ENCODE measurements around the gene TNFRSF18.

Gene TNFRSF18

DNA sequence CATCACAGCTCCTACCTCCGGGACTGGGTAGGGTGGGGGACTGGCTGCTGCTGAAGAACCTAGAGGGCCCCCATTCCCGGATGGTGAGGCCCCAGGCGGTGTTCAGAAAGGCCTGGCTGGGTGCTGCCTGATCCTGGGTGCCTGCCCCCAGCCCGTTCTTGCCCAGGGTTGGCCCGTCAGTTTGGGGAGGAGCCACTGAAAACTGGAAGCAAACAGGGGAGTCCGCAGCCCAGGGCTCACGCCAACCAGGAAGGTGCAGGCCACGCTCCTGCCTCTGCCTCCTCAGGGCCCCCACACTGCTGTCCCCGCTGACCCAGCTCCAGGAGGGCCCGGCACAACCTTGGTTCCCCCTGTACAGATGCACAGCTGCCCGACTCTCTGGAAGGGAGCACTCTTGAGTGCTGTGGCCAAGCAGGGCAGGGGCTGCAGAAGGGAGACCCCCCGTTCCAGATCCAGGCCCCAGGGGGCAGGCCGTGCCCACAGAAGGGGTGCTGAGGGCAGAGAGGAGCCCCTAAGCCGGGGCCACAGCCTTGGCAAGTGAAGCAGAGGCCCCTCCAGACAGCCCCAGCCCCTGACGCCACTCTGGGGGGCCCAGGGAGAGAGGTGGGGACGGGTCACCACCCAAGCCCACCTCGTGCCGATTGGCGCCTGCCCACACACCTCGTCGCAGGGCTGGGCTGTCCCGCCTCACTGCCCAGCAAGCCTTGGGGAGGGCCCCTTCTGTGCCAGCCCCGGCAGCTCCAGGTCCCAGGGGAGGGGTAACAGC is 34.6 kb upstream of the TNFRSF18 start:
- DNase-seq (ENCODE audit: low read depth, low spot score): no peak

DNA sequence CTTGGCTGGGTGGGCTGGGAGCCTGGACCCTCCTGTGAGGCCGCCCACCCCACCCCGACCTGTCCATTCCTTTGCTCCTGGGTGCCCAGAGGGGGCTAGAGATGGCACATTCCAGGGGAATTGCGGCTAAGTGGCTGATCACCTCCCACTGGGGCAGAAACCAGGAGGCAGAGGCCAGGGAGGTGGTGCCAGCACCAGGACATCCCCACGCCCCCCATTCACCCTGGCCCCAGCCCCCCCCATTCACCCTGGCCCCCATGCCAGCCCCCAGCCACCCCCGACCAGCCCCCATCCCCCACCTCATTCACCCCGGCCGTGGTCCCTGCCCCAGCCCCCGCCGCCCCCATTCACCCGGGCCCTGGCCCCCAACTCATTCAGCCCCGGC is 33.9 kb upstream of the TNFRSF18 start:
- no peak for DNase-seq (ENCODE audit: low read depth, low spot score)

DNA sequence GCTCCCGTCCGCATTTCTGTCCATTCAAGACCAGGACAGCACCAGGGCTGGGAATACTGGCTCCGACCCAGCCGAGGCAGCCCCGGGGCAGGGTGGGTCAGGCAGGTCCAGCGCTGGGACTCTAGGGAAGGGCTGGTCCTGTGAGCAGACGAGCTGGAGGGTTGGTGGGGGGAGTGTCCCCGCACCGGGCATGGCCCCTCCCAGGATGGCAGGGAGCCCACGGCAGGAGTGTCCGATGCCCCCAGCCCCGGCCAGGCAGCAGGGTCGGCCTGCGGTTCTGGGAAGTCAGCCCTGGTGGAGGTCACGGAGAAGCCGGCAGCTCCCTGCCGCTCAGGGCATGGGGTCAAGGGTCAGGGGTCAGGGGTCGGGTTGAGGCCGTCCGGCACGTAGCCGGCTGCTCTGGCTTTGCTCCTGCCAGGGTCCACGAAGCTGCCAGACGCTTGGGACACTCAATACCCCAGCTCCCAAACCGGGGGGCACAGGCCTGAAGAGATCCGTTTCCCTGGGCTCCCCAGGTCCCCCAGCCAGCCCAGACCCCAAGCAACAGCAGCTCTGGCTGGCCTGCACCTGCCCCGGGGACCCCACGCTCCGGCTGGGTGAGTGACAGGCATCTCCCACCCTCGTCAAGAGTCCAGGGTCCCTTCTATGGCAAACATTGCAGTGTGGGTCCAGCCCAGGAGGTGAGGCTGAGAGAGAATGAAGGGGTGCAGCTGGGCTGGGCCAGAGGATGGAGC is 33.4 kb upstream of the TNFRSF18 start:
- DNase-seq (ENCODE audit: low read depth, low spot score): no peak

DNA sequence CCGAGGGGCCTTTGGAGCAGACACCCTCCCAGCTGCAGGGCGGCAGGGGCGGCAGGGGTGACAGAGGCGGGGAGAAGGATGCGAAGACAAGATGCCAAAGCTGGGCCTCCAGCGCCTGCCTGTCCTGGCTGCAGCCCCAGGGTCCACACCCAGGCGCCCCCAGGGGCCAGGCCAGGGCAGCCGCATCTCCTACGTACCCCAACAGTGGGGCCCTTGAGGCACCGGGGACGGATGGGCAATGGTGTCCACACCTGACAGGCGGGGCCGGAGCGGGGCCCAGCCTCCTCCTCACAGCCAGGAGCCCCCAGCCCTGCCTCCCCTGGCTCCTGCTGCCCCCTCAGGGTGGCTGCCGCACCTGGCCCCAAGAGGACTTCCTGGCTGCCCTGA is 32.8 kb upstream of the TNFRSF18 start:
- DNase-seq (ENCODE audit: low read depth, low spot score): no peak

DNA sequence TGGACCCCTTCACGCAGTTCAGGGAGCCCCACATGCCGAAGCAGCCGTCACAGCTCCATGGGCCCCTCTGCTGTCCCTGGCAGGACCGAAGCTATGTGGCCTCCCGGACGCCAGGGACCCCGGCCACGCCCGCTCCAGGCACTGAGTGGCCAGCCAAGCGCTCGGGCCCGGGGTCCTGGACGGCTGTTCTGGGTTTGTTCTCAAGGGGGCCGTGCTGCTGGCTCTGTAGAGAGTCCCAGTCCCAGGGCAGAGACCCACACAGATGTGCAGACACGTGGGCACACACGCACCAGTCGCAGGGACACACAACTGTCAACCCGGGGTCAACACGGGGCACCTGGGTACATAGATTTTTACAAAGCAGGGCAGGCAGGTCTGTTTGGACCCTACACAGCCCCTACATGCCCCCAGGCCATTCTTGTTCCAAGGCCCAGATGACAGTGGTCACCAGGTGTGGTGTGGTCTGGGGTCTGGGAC is 32.3 kb upstream of the TNFRSF18 start:
- DNase-seq (ENCODE audit: low read depth, low spot score): no peak

DNA sequence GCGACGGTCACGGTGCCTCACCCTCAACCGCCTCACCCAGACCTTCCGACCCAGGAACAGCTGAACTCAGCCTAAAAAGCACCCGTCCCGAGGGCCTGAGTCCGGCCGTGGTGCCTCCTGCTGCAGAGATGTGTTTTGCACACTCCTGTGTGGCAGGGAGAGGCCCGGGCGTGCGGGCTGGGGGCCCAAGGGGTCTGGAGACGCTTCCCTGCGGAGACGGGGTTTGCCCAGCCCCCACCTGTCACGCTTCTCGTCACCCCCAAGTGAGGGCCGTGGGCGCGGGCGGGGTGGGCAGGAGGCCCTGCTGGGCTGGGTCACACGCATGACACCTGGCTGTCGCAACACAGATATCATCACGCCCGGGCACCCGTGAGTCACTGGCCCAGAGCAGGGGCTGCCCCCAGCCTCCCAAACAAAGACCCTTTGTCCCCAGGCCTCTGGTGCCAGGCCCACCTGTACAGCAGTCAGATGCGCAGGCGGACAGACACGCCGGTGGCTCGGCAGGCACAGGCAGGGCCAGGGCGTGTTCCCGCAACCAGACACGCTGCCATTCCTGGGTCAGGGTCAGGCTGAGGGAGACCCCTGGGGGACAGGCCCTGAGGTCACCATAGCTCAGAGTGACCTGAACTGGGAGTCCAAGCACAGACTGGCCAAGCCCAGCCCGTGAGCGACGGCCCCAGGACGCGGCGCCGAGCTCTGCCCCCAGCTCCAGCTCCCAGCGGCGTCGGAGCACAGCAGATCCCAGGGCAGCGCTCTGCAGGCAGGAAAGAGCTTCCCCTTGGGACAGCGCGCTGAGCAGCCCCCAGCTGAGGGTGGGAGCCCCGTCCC is 31.7 kb upstream of the TNFRSF18 start:
- DNase-seq (ENCODE audit: low read depth, low spot score): no peak

DNA sequence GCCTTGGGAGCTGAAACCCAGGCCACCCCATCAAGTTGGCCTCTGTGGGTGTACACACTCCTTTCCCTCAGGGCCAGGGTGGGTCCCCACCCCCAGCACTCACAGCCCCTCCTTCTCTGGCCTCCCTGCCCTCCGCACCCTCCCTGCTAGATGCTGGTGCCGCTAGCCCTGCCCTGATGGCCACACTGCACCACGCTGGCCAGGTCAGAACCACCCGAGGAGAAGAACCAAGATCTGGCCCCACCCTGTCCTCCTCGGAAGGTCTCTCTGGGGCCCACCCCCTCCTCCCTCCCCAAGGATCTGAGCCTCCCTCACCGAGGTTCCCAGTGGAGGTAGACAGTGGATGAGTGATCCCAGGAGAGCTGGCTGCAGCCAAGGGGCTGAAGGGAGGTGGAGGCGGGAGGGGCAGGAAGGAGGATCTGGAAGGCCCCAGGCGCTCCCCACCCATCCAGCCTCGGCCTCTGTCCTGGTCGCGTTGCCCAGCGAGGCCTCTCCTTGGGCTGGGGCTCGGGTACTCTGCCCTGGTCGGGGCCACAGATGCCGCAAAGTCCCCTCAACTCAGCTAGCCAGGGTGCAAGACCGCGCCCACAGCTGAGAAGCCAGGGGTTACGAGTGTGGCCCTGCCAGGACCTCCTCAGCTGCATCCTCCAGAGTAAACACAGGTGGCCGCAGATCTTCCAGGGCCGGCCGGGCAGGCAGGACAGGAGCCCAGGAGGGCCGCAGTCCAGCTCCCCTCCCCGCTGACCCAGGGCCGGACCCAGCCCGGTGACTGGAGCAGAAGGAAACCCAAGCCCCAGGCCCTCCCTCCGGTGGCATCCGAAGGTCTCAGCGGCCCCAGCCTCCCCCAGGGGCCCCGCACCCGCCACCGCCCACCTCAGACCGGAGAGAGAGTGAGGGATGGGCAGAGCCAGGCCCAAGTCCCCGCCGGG is 30.8 kb upstream of the TNFRSF18 start:
- DNase-seq (ENCODE audit: low read depth, low spot score): no peak

DNA sequence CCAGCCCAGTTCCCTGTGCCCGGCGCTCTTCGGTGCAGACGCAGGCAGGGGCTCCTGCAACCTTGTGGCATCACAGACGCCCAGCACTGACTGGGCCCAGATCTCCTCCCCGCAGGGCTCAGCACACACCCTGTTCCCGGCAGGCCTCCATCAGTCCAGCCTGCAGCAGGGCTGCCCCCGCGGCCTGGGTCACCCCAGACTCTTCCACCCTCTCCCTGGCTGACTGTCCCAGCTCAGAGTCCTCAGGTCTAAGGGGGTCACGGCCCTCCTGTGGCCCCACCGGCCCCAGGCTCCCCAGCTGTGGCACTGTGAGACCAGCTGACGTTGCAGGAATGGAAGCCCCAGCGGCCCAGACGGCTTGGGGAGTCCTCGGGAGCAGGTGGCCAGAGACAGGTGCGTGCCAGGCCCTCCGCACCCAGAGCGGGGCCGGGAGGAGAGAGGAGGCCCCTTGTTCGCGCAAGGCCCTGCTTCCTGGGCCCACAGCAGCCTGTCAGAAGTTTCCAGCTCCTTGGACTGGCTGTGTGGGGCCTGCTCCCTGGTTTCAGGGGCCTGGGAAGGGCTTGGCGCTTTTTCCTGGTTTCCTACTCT is 29.9 kb upstream of the TNFRSF18 start:
- DNase-seq (ENCODE audit: low read depth, low spot score): no peak

DNA sequence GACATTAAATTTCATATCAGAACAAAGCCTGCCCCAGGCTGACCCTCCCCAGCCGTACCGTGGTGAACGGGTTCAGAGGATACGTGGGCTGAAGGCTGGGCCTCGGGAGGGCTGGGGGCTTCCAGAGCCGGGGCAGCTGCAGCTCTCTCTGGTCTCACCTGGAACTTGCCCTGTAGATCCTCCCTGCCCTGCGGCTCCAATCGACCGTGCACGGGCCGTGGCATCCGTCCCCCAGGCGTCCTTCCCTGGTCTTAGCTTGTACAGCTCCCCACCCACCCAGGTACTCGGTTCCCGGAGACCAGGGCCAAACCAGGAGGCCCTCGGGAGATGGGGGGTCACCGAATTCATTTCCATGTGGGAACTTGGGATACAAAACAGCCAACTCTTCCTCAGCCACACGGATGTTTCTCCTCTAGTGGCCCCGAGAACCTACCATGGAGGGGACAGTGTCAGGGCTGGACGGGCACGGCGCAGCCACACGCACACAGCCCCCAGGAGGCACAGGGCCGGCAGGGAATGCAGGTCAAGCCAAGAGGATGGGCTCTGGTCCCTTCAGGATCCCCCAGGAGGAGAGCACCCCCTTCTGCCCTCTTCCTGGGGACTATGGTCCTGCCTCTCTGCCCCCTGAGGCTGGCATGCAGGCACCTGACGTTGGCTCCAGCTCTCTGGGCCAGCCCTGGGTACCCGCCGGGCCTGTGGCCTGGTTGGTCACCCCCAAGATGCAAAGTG is 28.8 kb upstream of the TNFRSF18 start:
- no peak for DNase-seq (ENCODE audit: low read depth, low spot score)

DNA sequence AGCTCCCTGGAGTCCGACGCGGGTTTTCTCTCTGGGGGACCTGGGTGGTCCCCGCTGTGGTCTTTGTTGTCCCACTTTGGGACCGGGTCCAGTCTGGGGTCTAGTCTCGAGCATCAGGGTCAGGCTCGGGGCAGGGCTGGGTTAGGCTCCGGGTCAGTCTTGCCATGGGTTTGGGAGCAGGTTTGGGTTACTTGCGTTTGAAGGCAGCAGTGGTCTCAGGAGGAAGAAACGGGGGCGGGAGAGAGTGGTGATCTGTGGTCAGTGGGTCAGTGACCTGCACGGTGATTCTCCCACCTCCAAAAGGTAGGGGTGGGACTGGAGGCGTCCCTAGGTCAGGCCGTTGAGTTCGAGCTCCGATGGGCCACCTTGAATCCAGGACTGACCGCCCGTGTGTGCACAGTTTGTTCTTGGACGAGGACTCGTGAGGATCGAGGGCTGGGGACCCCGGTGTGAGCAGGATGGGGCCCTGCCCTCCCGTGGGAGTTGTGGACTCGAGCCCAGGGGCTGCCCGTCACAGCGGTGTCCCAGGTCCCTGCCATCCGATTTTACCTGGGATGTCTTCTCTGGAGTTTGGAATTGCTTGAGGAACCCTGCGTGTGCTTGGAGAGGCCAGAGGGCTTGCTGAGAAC is 27.9 kb upstream of the TNFRSF18 start:
- no peak for DNase-seq (ENCODE audit: low read depth, low spot score)

DNA sequence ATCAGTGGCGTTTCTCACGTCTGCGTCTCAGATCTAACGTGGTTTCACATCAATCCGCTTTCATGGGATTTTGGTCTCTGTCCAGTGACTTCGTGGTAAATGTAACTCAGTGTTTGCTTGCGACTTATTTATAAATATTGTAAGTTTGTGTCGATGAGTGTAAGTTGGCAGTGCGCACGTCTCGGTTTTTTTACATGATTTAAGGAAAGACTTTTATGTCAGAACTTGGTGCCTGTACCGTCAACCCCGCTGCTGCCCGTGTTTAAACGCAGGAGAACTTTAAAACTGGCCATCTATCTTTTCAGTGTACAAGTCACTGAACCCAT is 27.1 kb upstream of the TNFRSF18 start:
- DNase-seq (ENCODE audit: low read depth, low spot score): no peak

DNA sequence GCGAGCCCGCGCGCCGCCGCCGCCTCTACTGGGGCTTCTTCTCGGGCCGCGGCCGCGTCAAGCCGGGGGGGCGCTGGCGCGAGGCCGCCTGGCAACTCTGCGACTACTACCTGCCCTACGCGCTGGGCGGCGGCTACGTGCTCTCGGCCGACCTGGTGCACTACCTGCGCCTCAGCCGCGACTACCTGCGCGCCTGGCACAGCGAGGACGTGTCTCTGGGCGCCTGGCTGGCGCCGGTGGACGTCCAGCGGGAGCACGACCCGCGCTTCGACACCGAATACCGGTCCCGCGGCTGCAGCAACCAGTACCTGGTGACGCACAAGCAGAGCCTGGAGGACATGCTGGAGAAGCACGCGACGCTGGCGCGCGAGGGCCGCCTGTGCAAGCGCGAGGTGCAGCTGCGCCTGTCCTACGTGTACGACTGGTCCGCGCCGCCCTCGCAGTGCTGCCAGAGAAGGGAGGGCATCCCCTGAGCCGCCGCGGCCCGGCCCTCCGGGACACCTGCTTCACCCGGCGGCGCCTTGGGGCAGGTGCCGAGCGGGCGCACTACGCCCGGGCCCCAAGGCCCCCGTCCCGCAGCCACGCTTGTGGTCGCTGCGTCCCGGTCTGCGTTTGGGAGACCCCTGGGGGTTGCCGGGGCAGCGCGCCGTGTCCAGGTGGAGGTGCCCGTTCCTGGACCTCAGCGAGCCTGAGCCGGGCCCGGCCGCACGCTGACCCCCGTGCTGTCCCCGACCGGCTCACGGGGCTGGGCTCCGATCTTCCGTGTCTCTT is 26.6 kb upstream of the TNFRSF18 start:
- no peak for DNase-seq (ENCODE audit: low read depth, low spot score)

DNA sequence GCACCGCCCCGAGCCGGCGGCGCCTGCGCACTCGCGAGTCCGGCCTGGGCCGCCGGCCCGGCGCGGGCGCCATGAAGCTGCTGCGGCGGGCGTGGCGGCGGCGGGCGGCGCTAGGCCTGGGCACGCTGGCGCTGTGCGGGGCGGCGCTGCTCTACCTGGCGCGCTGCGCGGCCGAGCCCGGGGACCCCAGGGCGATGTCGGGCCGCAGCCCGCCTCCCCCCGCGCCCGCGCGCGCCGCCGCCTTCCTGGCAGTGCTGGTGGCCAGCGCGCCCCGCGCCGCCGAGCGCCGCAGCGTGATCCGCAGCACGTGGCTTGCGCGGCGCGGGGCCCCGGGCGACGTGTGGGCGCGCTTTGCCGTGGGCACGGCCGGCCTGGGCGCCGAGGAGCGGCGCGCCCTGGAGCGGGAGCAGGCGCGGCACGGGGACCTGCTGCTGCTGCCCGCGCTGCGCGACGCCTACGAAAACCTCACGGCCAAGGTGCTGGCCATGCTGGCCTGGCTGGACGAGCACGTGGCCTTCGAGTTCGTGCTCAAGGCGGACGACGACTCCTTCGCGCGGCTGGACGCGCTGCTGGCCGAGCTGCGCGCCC is 25.9 kb upstream of the TNFRSF18 start, which contains the start of gene B3GALT6:
Gene B3GALT6 (plus strand): TSS at position 30 of the 588 bp plus-strand sequence. CDS start 42 bp downstream, at position 72.
- no peak for DNase-seq (ENCODE audit: low read depth, low spot score)

DNA sequence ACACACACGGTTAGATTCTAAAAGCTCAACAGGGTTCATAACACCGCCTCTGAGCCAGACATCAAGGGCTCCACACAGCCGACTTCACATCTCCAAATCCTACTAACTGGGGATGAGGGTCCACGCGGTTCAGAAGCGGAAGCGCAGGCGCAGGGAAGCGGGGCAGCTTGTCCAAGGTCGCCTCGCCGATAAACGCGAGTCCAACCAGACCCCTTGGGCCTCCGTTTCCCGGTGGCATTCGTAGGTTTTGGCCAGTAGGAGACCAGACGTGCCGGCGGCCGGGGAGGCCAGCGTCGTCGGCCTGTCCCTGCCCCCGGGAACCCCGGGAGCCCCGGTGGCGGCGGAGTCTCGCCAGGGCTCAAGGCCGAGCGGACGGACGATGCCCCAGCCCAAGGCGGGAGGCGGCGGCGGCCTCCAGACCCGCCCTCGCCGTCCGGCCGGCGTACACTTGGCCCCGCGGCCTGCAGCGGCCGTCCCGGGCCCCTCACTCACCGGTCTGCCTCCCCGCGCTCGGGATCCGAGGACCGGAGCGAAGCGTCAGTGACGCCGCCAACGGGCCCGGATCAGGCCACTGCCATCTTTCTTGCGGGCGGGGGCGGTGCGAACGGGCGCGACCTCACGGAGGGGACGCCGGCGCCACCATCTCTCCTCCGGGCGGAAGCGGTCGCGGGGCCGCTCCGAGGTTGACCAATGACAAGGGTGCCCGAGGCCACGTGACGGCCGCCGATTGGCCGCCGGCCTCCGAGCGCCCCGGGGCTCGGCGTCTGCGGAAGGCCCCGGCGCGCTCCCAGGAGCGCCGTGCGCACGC is 25.2 kb upstream of the TNFRSF18 start, which contains the start of gene SDF4:
Gene SDF4 (minus strand): TSS at position 602 of the 808 bp plus-strand sequence. CDS start 3,229 bp downstream, outside the sequence.
- DNase-seq (ENCODE audit: low read depth, low spot score): peak; percentile 89

DNA sequence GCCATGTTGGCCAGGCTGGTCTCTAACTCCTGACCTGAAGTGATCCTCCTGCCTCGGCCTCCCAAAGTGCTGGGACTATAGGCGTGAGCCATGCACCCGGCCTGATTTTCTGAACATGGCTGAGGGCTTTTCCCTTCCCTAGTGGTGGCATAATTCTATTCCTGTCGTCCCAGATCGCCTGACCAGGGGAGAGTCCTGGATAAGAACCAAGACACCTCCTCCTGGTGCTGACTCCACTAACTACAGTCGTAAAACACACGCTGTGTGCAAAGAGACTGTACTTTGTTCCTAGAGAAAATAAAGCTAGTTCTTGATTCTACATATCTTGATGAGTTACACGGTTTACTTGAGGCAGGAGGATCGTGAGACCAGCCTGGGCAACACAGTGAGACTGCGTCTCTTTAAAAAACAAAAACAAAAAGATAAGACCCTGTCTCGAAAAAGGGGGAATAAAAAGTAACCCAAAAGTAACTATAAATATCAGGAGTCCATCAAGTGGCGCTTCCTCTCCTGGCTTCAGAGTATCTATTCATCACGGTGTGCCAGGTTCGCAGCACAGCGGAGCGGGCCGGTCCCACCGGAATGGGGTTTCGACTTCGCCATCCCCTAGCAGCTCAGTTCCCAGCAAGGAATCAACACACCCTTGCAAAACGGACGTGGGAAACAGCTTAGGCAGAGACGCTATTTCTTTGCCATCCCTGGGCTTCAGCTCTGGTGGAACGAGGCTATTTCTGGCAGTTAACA is 24.4 kb upstream of the TNFRSF18 start:
- DNase-seq (ENCODE audit: low read depth, low spot score): no peak

DNA sequence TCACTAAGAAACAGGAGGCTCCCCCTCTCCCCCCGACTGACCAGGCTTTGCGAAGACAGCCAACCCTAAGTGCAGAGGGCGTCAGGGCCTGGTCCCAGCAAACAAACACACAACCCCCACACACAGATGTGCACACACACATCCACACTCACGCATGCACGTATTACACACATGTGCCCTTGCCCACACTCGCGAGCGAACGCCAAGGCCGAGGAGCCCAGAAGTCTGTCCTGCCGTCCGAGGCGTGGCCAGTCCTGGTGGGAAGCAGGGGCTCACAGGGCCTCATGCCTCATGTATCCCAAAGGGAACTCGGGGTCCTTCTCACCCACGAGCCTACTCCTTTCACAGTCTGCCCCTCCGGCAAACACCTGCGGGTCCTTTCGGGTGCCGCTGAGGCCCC is 23.4 kb upstream of the TNFRSF18 start:
- no peak for DNase-seq (ENCODE audit: low read depth, low spot score)
